Left ventricle myocardium inferior (tissue), 1 donor: Measurements from ENCODE around the gene DPP10. TPM values are rescaled to one million over a fixed set of nuclear protein-coding genes. Genes with fewer than 3 reads are reported as not detected.
A peak's percentile ranks its signal among the peaks of the same experiment; 100 is the strongest.
"Not testable (repeated sequence)": the region's sequence is repeated elsewhere in the genome, so short reads cannot be mapped to it uniquely, and the experiment has no call there.

ENCODE experiments used
- DNase-seq: peaks from one replicate; pipeline ENCODE4 v3.0.0-alpha.2; 2020
- H3K27ac ChIP-seq: fragments of 200-600 bp; replicated peaks from 2 replicates; pipeline ENCODE4 v1.8.0; 2021
- H3K27me3 ChIP-seq: fragments of 200-600 bp; 2 replicates; pipeline ENCODE4 v1.8.0; 2021; ENCODE audit warnings: low read depth
- H3K36me3 ChIP-seq: fragments of 200-600 bp; 2 replicates; pipeline ENCODE4 v1.8.0; 2021
- H3K4me1 ChIP-seq: fragments of 200-600 bp; 2 replicates; pipeline ENCODE4 v1.8.0; 2021
- H3K4me3 ChIP-seq: fragments of 200-600 bp; 2 replicates; pipeline ENCODE4 v1.8.0; 2021; ENCODE audit warnings: mild to moderate bottlenecking, moderate library complexity
- H3K9me3 ChIP-seq: fragments of 200-600 bp; replicated peaks from 2 replicates; pipeline ENCODE4 v1.8.0; 2021
- CTCF ChIP-seq: fragments of 200-600 bp; IDR thresholded peaks from 2 replicates; pipeline ENCODE4 v1.8.0; 2021; ENCODE audit warnings: antibody characterized with exemption, mild to moderate bottlenecking, borderline replicate concordance
- intact Hi-C: fragments of 100-400 bp; cut with micrococcal nuclease; formaldehyde crosslinking; loops from one replicate; pipeline ENCODE4 v1.11.0; 2022
- total RNA-seq: library from RNA; stranded (reverse); fragmentation: NEBNext Ultra II Directional; extraction: Animal tissue kit (Norgen Biotek cat#: 25700); gene quantifications from one replicate; pipeline ENCODE4 v1.2.1, GENCODE V29; 2021
- donor health status: DM: no; HTN: yes; CAD: no; lungs with severe emphysema.

The DPP10 gene
- total RNA-seq, 1 donor from 2014 or later: 0.16 TPM

- H3K27me3 ChIP-seq: peaks cover 6% of the 10 kb centered on the region
- TF ChIP-seq CTCF: no peak
- H3K4me1 ChIP-seq: no peaks in the 10 kb centered on the region
- H3K36me3 ChIP-seq: no peaks in the 10 kb centered on the region
- no peak for DNase-seq
- intact Hi-C loops: no loop called here
- no peak overlapping the region for H3K27ac ChIP-seq
- no peaks in the 10 kb centered on the region for H3K9me3 ChIP-seq
- no peak overlapping the region for H3K4me3 ChIP-seq
Observed at GRCh38 chr2:114728372-114728771, 285.9 kb downstream of the DPP10 start.

DNA sequence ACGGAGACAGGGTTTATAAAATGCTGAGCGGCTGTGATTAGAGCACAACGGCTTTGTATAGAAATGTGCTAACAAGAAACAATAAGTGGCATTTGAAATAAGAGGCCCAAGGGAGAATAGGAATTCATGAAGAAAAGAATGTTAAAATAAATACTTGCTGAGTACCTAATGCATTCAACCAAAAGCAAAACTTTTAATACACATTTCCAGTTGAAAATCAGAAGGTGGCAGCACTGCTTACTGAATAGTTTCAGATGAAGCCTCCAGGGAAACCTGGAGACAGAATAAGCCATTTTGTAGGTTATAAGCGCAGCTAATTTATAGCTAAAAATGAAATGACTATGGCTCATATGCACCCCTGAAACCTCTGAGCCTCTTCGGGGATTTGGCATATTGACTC, 286.6 kb downstream of the DPP10 start:
- Histone ChIP-seq H3K27me3 (peaks cover 6% of the 10 kb centered on the region), H3K4me3 (no peak overlapping the region), H3K4me1 (no peaks in the 10 kb centered on the region), H3K36me3 (no peaks in the 10 kb centered on the region), H3K27ac (no peak overlapping the region), H3K9me3 (no peaks in the 10 kb centered on the region)
- no peak for DNase-seq
- peak; percentile 62 for TF ChIP-seq CTCF
- intact Hi-C loops: no loop called here

DNA sequence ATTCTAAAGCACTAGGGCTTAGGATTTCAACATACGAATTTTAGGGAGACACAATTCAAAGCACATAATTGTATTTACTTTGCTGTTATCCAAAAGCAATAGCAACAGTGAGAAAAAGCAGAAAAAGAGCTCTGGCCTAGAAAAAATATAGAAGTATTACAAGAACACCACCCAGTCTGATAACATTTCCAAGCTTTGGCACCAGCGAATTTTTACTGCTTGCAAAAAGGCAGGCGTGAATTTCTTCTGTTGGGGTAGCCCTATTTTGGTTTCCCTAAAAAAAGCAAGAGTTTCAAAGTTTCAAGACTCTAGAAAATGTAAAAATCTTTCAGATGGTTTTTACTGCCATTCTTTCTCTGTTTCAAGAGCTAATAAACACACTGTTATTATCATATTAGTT, 292.7 kb downstream of the DPP10 start:
- DNase-seq: no peak
- Histone ChIP-seq H3K27ac (no peak overlapping the region), H3K27me3 (no peaks in the 10 kb centered on the region), H3K4me1 (no peaks in the 10 kb centered on the region), H3K9me3 (no peaks in the 10 kb centered on the region), H3K4me3 (no peak overlapping the region), H3K36me3 (no peaks in the 10 kb centered on the region)
- intact Hi-C loops: no loop called here
- TF ChIP-seq CTCF: no peak

DNA sequence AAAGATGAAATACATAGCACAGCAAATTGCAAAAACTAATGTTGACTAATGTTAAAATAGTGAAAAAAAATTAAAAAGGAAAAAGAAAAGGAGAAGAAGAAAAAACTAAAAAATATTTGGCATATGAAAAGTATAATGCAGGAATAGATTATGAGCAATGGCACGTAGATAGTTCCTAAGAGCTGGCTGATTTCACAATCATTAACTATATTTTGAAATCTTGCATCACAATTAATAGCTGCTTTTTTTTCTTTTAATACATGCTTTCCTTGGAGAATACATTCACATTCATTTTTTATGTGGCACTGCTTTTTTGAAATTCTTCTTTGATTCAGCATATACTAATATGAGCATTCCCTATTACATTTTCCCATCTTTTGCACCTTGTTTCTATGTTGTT, 299.8 kb downstream of the DPP10 start:
- intact Hi-C loops: no loop called here
- no peak for TF ChIP-seq CTCF
- H3K9me3 ChIP-seq: no peaks in the 10 kb centered on the region
- H3K4me3 ChIP-seq: no peak overlapping the region
- no peaks in the 10 kb centered on the region for H3K4me1 ChIP-seq
- no peak overlapping the region for H3K27ac ChIP-seq
- no peaks in the 10 kb centered on the region for H3K36me3 ChIP-seq
- H3K27me3 ChIP-seq: no peaks in the 10 kb centered on the region
- no peak for DNase-seq

- TF ChIP-seq CTCF: no peak
- intact Hi-C loops: no loop called here
Observed at GRCh38 chr2:114745700-114746099, 303.3 kb downstream of the DPP10 start.

DNA sequence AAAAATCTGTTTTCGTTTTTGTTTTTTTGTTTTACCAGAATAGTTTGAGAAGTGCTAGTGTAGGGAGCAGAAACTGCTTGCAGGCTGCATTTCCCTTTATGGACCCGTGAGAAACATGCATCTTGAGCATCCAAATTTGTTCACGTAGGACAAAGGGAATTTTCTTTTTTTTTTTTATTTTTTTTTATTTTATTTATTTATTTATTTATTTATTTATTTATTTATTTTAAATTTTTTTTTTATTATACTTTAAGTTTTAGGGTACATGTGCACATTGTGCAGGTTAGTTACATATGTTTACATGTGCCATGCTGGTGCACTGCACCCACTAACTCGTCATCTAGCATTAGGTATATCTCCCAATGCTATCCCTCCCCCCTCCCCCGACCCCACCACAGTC, 305.7 kb downstream of the DPP10 start:
- H3K36me3 ChIP-seq, DNase-seq, H3K4me3 ChIP-seq: not testable (repeated sequence)

More at GRCh38 chr2:114745700-114746099, 303.3 kb downstream of the DPP10 start:
- Histone ChIP-seq H3K4me1 (no peaks in the 10 kb centered on the region), H3K36me3 (no peaks in the 10 kb centered on the region), H3K27ac (no peak overlapping the region), H3K4me3 (no peak overlapping the region), H3K27me3 (no peaks in the 10 kb centered on the region), H3K9me3 (no peaks in the 10 kb centered on the region)
- DNase-seq: no peak

More for the DNA sequence above, 305.7 kb downstream of the DPP10 start:
- intact Hi-C loops, H3K27me3 ChIP-seq, H3K27ac ChIP-seq, H3K4me1 ChIP-seq, H3K9me3 ChIP-seq: not testable (repeated sequence)
